Type B pancreatic cell (in vitro differentiated cells): Measurements from ENCODE around the gene TTC9B. TPM values are rescaled to one million over a fixed set of nuclear protein-coding genes. Genes with fewer than 3 reads are reported as not detected.

Source experiments
- DNase-seq: peaks from one replicate; pipeline ENCODE4 v3.0.0; 2021; ENCODE audit warnings: mixed read lengths; ENCODE audit not compliant: unreplicated experiment; ENCODE audit errors: extremely low spot score
- H3K27ac Mint-ChIP-seq: 2 replicates; pipeline ENCODE4 v1.8.0; 2021; ENCODE audit warnings: mild to moderate bottlenecking, mixed read lengths
- H3K27me3 Mint-ChIP-seq: 2 replicates; pipeline ENCODE4 v1.8.0; 2021; ENCODE audit warnings: mixed read lengths
- H3K36me3 Mint-ChIP-seq: 2 replicates; pipeline ENCODE4 v1.8.0; 2021; ENCODE audit warnings: mixed read lengths
- H3K4me1 Mint-ChIP-seq: one replicate; pipeline ENCODE4 v1.8.0; 2021; ENCODE audit warnings: mixed read lengths; ENCODE audit not compliant: unreplicated experiment
- H3K4me3 Mint-ChIP-seq: 2 replicates; pipeline ENCODE4 v1.8.0; 2021; ENCODE audit warnings: mild to moderate bottlenecking, mixed read lengths
- H3K9me3 Mint-ChIP-seq: 2 replicates; pipeline ENCODE4 v1.8.0; 2021; ENCODE audit warnings: mixed read lengths
- CTCF ChIP-seq: fragments of 200-600 bp; sonication (generic); conservative IDR thresholded peaks from 2 replicates; pipeline ENCODE4 v1.5.0; 2021; ENCODE audit warnings: antibody characterized with exemption, mild to moderate bottlenecking
- total RNA-seq: library from RNA; stranded (reverse); gene quantifications from 2 replicates; pipeline ENCODE4 v1.2.1, GENCODE V29; 2021; ENCODE audit warnings: low replicate concordance

The TTC9B gene
- total RNA-seq, 1 donor from 2014 or later = 0.39 TPM

- H3K27ac Mint-ChIP-seq = no peak overlapping the region
Measured at GRCh38 chr19:40213882-40214570, 4.2 kb downstream of the TTC9B start.

GRCh38 chr19:40213251-40213829, 4.8 kb downstream of the TTC9B start:
- no peak for DNase-seq
- H3K4me3 Mint-ChIP-seq = no peak overlapping the region
- no peak overlapping the region for H3K27ac Mint-ChIP-seq
- peaks cover 10% of the 10 kb centered on the region for H3K36me3 Mint-ChIP-seq
- TF ChIP-seq CTCF = no peak
- H3K9me3 Mint-ChIP-seq = no peaks in the 10 kb centered on the region
- H3K27me3 Mint-ChIP-seq = peaks cover 25% of the 10 kb centered on the region
- peaks cover 7% of the 10 kb centered on the region for H3K4me1 Mint-ChIP-seq

More at GRCh38 chr19:40213882-40214570, 4.2 kb downstream of the TTC9B start:
- no peak for TF ChIP-seq CTCF
- H3K27me3 Mint-ChIP-seq = peaks cover 31% of the 10 kb centered on the region
- H3K4me3 Mint-ChIP-seq = no peak overlapping the region
- peaks cover 7% of the 10 kb centered on the region for H3K4me1 Mint-ChIP-seq
- no peak for DNase-seq
- H3K36me3 Mint-ChIP-seq = peaks cover 10% of the 10 kb centered on the region
- H3K9me3 Mint-ChIP-seq = no peaks in the 10 kb centered on the region

GRCh38 chr19:40210889-40211288, 7.3 kb downstream of the TTC9B start:
- Mint-ChIP-seq H3K4me3 (no peak overlapping the region), H3K4me1 (no peaks in the 10 kb centered on the region), H3K36me3 (peaks cover 3% of the 10 kb centered on the region), H3K27me3 (peaks cover 4% of the 10 kb centered on the region), H3K9me3 (no peaks in the 10 kb centered on the region), H3K27ac (no peak overlapping the region)
- TF ChIP-seq CTCF = no peak
- no peak for DNase-seq

- Mint-ChIP-seq H3K27ac (no peak overlapping the region), H3K9me3 (no peaks in the 10 kb centered on the region), H3K27me3 (no peaks in the 10 kb centered on the region), H3K36me3 (peaks cover 4% of the 10 kb centered on the region), H3K4me1 (no peaks in the 10 kb centered on the region), H3K4me3 (no peak overlapping the region)
- TF ChIP-seq CTCF = no peak
- no peak for DNase-seq
Measured at GRCh38 chr19:40208602-40209001, 9.6 kb downstream of the TTC9B start.

- Mint-ChIP-seq H3K27me3 (no peaks in the 10 kb centered on the region), H3K4me3 (no peak overlapping the region), H3K27ac (no peak overlapping the region), H3K4me1 (no peaks in the 10 kb centered on the region), H3K36me3 (peaks cover 4% of the 10 kb centered on the region), H3K9me3 (no peaks in the 10 kb centered on the region)
- TF ChIP-seq CTCF = no peak
- no peak for DNase-seq
Measured at GRCh38 chr19:40205760-40206159, 12.4 kb downstream of the TTC9B start.
